IMR-90 (cell line): Measurements from ENCODE around the gene LAMTOR4. TPM values are rescaled to one million over a fixed set of nuclear protein-coding genes. Genes with fewer than 3 reads are reported as not detected.

Experiments
- ATAC-seq: fragments of 200-7000 bp; cut with Tn5 transposase; 2 replicates; pipeline ENCODE4 v1.9.1; 2020; ENCODE audit warnings: low read depth, mild to moderate bottlenecking, moderate library complexity
- BruUV-seq: library from RNA; stranded (reverse); fragments of 400-500 nt; replicated peaks from 2 replicates; lab custom pipeline; 2021; lab: Mats Ljungman, UMichigan
- CTCF ChIA-PET: fragments of 300-600 bp; formaldehyde crosslinking; extraction: SDS; loops from one replicate; lab custom pipeline; 2021; ENCODE audit warnings: antibody characterized with exemption; lab: Yijun Ruan, JAX
- POLR2A ChIA-PET: fragments of 300-600 bp; sonication (Branson Sonifier 250); formaldehyde crosslinking; loops from one replicate; lab custom pipeline; 2022; ENCODE audit warnings: antibody characterized with exemption; ENCODE audit not compliant: unreplicated experiment; lab: Charles Lee
- DNase-seq: peaks from one replicate; pipeline ENCODE4 v3.0.0; 2013
- H2AFZ ChIP-seq: replicated peaks from 2 replicates; pipeline ENCODE3; 2013; ENCODE audit warnings: low read length, mild to moderate bottlenecking; ENCODE audit not compliant: poor library complexity
- H2AK5ac ChIP-seq: 2 replicates; pipeline ENCODE4 v1.6.1; 2013; ENCODE audit warnings: low read depth, low read length, inconsistent platforms
- H2AK9ac ChIP-seq: replicated peaks from 2 replicates; pipeline ENCODE3; 2013; ENCODE audit warnings: mild to moderate bottlenecking, low read depth, low read length, moderate library complexity; ENCODE audit not compliant: poor library complexity
- H2BK120ac ChIP-seq: 2 replicates; pipeline ENCODE4 v1.6.1; 2013; ENCODE audit warnings: low read depth, low read length, inconsistent platforms
- H2BK15ac ChIP-seq: 3 replicates; pipeline ENCODE4 v1.6.1; 2013; ENCODE audit warnings: low read depth, low read length, inconsistent platforms
- H2BK20ac ChIP-seq: 2 replicates; pipeline ENCODE4 v1.6.1; 2013; ENCODE audit warnings: low read depth, mild to moderate bottlenecking, inconsistent platforms, low read length, moderate library complexity
- H2BK5ac ChIP-seq: 2 replicates; pipeline ENCODE4 v1.6.1; 2013; ENCODE audit warnings: mild to moderate bottlenecking, low read depth, low read length, inconsistent platforms; ENCODE audit not compliant: poor library complexity, severe bottlenecking
- H3K14ac ChIP-seq: replicated peaks from 2 replicates; pipeline ENCODE4 v1.6.1; 2013; ENCODE audit warnings: low read depth, low read length, inconsistent platforms
- H3K18ac ChIP-seq: 2 replicates; pipeline ENCODE4 v1.6.1; 2013; ENCODE audit warnings: low read depth, low read length, control low read depth
- H3K23ac ChIP-seq: 2 replicates; pipeline ENCODE4 v1.6.1; 2013; ENCODE audit warnings: low read depth, low read length, inconsistent platforms
- H3K27ac ChIP-seq: 2 replicates; pipeline ENCODE4 v1.5.1; 2013; ENCODE audit warnings: mild to moderate bottlenecking, control low read depth, low read length; ENCODE audit not compliant: insufficient read depth
- H3K27me3 ChIP-seq: 2 replicates; pipeline ENCODE4 v1.6.1; 2013; ENCODE audit warnings: low read length; ENCODE audit not compliant: control insufficient read depth, insufficient read depth
- H3K36me3 ChIP-seq: 2 replicates; pipeline ENCODE4 v1.6.1; 2013; ENCODE audit warnings: low read length, mixed read lengths; ENCODE audit not compliant: control insufficient read depth, insufficient read depth
- H3K4ac ChIP-seq: 2 replicates; pipeline ENCODE4 v1.6.1; 2013; ENCODE audit warnings: low read depth, low read length, inconsistent platforms
- H3K4me1 ChIP-seq: 2 replicates; pipeline ENCODE4 v1.6.1; 2013; ENCODE audit warnings: low read length, mixed read lengths; ENCODE audit not compliant: control insufficient read depth, insufficient read depth
- H3K4me2 ChIP-seq: 2 replicates; pipeline ENCODE4 v1.6.1; 2013; ENCODE audit warnings: low read depth, mild to moderate bottlenecking, control low read depth, low read length, moderate library complexity
- H3K4me3 ChIP-seq: 2 replicates; pipeline ENCODE4 v1.5.1; 2013; ENCODE audit warnings: low read depth, mild to moderate bottlenecking, control low read depth, low read length, moderate library complexity; ENCODE audit not compliant: insufficient read depth
- H3K56ac ChIP-seq: 2 replicates; pipeline ENCODE4 v1.6.1; 2013; ENCODE audit warnings: low read length, inconsistent platforms; ENCODE audit not compliant: insufficient read depth; ENCODE audit errors: extremely low read depth
- H3K79me1 ChIP-seq, 2 experiments: 2 replicates each; pipeline ENCODE4 v1.6.1; 2013; ENCODE audit warnings: low read length in 2 of 2, inconsistent platforms in 1 of 2, low read depth in 1 of 2
- H3K9ac ChIP-seq: 2 replicates; pipeline ENCODE4 v1.6.1; 2013; ENCODE audit warnings: low read depth, low read length, control low read depth
- H3K9me1 ChIP-seq: 2 replicates; pipeline ENCODE4 v1.6.1; 2013; ENCODE audit warnings: low read length, inconsistent platforms; ENCODE audit not compliant: insufficient read depth
- H3K9me3 ChIP-seq: 2 replicates; pipeline ENCODE4 v1.6.1; 2013; ENCODE audit warnings: low read length; ENCODE audit not compliant: control insufficient read depth, insufficient read depth
- H4K20me1 ChIP-seq: 2 replicates; pipeline ENCODE4 v1.6.1; 2013; ENCODE audit warnings: low read length, inconsistent platforms; ENCODE audit not compliant: insufficient read depth
- H4K5ac ChIP-seq: 2 replicates; pipeline ENCODE4 v1.6.1; 2013; ENCODE audit warnings: mild to moderate bottlenecking, low read depth, low read length, control low read depth
- H4K8ac ChIP-seq, 2 experiments: 2 replicates each; pipeline ENCODE4 v1.6.1; 2013; ENCODE audit warnings: low read depth in 2 of 2, low read length in 2 of 2, control low read depth in 1 of 2, inconsistent platforms in 1 of 2
- H4K91ac ChIP-seq: 2 replicates; pipeline ENCODE4 v1.6.1; 2013; ENCODE audit warnings: low read depth, low read length, inconsistent platforms; ENCODE audit not compliant: insufficient read depth
- CHD1 ChIP-seq: IDR thresholded peaks from 2 replicates; pipeline ENCODE4 v1.6.1; 2012; ENCODE audit warnings: low read depth, low read length, improper control_type of control experiment
- MAZ ChIP-seq: IDR thresholded peaks from 2 replicates; pipeline ENCODE4 v1.6.1; 2012; ENCODE audit warnings: low read depth, mild to moderate bottlenecking, low read length, improper control_type of control experiment, moderate library complexity, borderline replicate concordance
- NFE2L2 ChIP-seq: fragments of 150-350 bp; IDR thresholded peaks from 2 replicates; pipeline ENCODE4 v1.6.1; 2016; ENCODE audit warnings: low read depth, mild to moderate bottlenecking, low read length
- WGBS, 2 experiments: methylation state at CpG; one replicate each; pipeline versions ENCODE4 v1.1.5 to v1.1.7; 2013; ENCODE audit warnings: missing lambda C conversion rate in 2 of 2; ENCODE audit not compliant: insufficient read length in 1 of 2; ENCODE audit errors: extremely low coverage in 2 of 2; 5-methylcytosine and 5-hydroxymethylcytosine counted together
- dilution Hi-C: fragments of 300-500 bp; cut with HindIII; formaldehyde crosslinking; loops from one replicate; pipeline ENCODE4 v1.14.3; 2018; ENCODE audit warnings: low sequenced_read_pairs; ENCODE audit not compliant: unreplicated experiment
- in situ Hi-C: fragments of 300-500 bp; cut with MboI; formaldehyde crosslinking; loops from 3 replicates; pipeline ENCODE4 v1.14.3; 2019; ENCODE audit warnings: low sequenced_read_pairs, inconsistent platforms, mixed read lengths
- intact Hi-C: fragments of 100-400 bp; cut with micrococcal nuclease; formaldehyde crosslinking; loops from 2 replicates; pipeline ENCODE4 v1.10.0; 2022
- polyA plus RNA-seq, 3 experiments: library from polyadenylated mRNA; depleted of rRNA; stranded (reverse); fragments of >200 nt; gene quantifications; 2 replicates each; pipeline ENCODE4 v1.2.3, GENCODE V29; 2012; ENCODE audit warnings: low replicate concordance in 1 of 3
- total RNA-seq: library from RNA; depleted of rRNA; stranded (reverse); fragments of >200 nt; gene quantifications from 2 replicates; pipeline ENCODE4 v1.2.3, GENCODE V29; 2012

The LAMTOR4 gene
- total and polyA plus RNA-seq, 2 of the 4 experiments (the other 2 are of a cell fraction), result 134 to 268 TPM

DNA sequence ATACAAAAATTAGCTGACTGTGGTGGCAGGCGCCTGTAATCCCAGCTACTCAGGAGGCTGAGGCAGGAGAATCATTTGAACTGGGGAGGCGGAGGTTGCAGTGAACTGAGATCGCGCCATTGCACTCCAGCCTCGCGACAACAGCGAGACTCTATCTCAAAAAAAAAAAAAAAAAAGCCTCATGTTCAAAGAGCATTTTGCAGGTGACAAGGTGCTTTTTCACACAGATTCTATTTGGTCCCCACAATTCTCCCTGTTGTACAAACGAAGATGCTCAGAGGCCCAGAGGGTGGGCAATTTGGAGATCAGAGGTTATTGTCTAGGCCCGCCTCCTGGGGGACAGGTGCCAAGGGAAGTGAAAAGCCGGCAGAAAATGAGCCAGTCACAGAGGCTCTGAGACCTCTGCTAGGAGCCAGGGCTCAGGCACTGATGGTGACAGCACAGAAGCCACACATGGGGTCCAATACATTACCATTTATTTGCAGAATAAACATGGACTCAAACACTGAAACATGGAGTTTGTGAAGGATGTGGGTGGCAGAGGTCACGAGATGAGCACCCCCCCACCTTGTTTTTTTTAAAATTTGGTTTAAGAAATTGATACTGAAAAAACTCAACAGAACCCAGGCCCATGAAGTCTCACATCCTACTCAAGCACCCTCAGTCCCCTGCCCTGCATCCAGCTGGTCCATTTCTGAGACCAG, 20.6 kb downstream of the LAMTOR4 start:
- peak overlapping the region in 1 of 2 experiments; percentile 82; a peak in 2 of 4 replicates for H4K8ac ChIP-seq
- H3K27me3 ChIP-seq, result no peaks in the 10 kb centered on the region
- H2AFZ ChIP-seq, result no peak overlapping the region
- no peak overlapping the region for H2BK20ac ChIP-seq
- no peak overlapping the region for H4K91ac ChIP-seq
- no peak overlapping the region for H3K4me2 ChIP-seq
- no peak overlapping the region for H3K27ac ChIP-seq
- no peaks in the 10 kb centered on the region for H4K20me1 ChIP-seq
- no peak overlapping the region for H3K4ac ChIP-seq
- no peak overlapping the region for H2BK120ac ChIP-seq
- no peak overlapping the region for H3K18ac ChIP-seq
- H2AK5ac ChIP-seq, result no peak overlapping the region
- no peak overlapping the region for H4K5ac ChIP-seq
- dilution Hi-C loops, result no loop called here
- peak overlapping the region; percentile 65 for H2AK9ac ChIP-seq
- peaks cover 7% of the 10 kb centered on the region; the same call in 1 of the 2 replicates for H3K36me3 ChIP-seq
- no peak overlapping the region for H2BK15ac ChIP-seq
- no peak overlapping the region for H3K9ac ChIP-seq
- no peak for ATAC-seq
- no peak overlapping the region for H2BK5ac ChIP-seq
- H3K9me3 ChIP-seq, result no peaks in the 10 kb centered on the region
- no peak for TF ChIP-seq CHD1
- TF ChIP-seq NFE2L2, result no peak
- no peak for TF ChIP-seq MAZ
- ChIA-PET CTCF (no interaction called here), POLR2A (no interaction called here)
- in situ Hi-C loops, result no loop called here
- BruUV-seq, result no TSS peak
- no peak overlapping the region for H3K4me3 ChIP-seq
- peaks cover 0 to 8% of the 10 kb centered on the region in 2 experiments; a peak in 1 of 4 replicates for H3K79me1 ChIP-seq
- no CpG with 5 or more reads among the region's 11 CpGs for WGBS, 2 experiments
- no peak overlapping the region for H3K14ac ChIP-seq
- peaks cover 6% of the 10 kb centered on the region for H3K4me1 ChIP-seq
- peaks cover 3% of the 10 kb centered on the region; the same call in 1 of the 2 replicates for H3K9me1 ChIP-seq
- H3K56ac ChIP-seq, result no peak overlapping the region
- intact Hi-C loops, result no loop called here
- no peak overlapping the region for H3K23ac ChIP-seq
- no peak for DNase-seq
